ENCODE results near the gene SERPINA1.
A peak's percentile ranks its signal among the peaks of the same experiment; 100 is the strongest.

SERPINA1 gene

GRCh38 chr14:94397289-94398181 is 9.1 kb upstream of the SERPINA1 start:
- no peak for DNase-seq (ENCODE audit: low spot score)

- DNase-seq (ENCODE audit: low spot score), result no peak
Measured at GRCh38 chr14:94396628-94397225, 8.3 kb upstream of the SERPINA1 start.

GRCh38 chr14:94395888-94396574 is 7.6 kb upstream of the SERPINA1 start:
- DNase-seq (ENCODE audit: low spot score), result no peak

- DNase-seq (ENCODE audit: low spot score), result no peak
Measured at GRCh38 chr14:94395282-94395887, 7.0 kb upstream of the SERPINA1 start.

- no peak for DNase-seq (ENCODE audit: low spot score)
Measured at GRCh38 chr14:94394581-94395207, 6.3 kb upstream of the SERPINA1 start.

GRCh38 chr14:94394025-94394493 is 5.7 kb upstream of the SERPINA1 start:
- no peak for DNase-seq (ENCODE audit: low spot score)

GRCh38 chr14:94393474-94393873 is 5.1 kb upstream of the SERPINA1 start:
- no peak for DNase-seq (ENCODE audit: low spot score)

GRCh38 chr14:94392510-94392935 is 4.1 kb upstream of the SERPINA1 start:
- DNase-seq (ENCODE audit: low spot score), result peak; percentile 33

GRCh38 chr14:94391281-94391975 is 3.0 kb upstream of the SERPINA1 start:
- DNase-seq (ENCODE audit: low spot score), result no peak

- no peak for DNase-seq (ENCODE audit: low spot score)
Measured at GRCh38 chr14:94390372-94391086, 2.1 kb upstream of the SERPINA1 start.

GRCh38 chr14:94389731-94390371 is 1.4 kb upstream of the SERPINA1 start:
- no peak for DNase-seq (ENCODE audit: low spot score)

- no peak for DNase-seq (ENCODE audit: low spot score)
Measured at GRCh38 chr14:94389104-94389469, 685 bp upstream of the SERPINA1 start.

GRCh38 chr14:94388027-94388383 is 397 bp downstream of the SERPINA1 start:
- no peak for DNase-seq (ENCODE audit: low spot score)

GRCh38 chr14:94387051-94388026 is 1.1 kb downstream of the SERPINA1 start:
- DNase-seq (ENCODE audit: low spot score), result no peak

GRCh38 chr14:94386085-94387031 is 2.0 kb downstream of the SERPINA1 start:
- DNase-seq (ENCODE audit: low spot score), result no peak

GRCh38 chr14:94385553-94386057 is 2.8 kb downstream of the SERPINA1 start:
- DNase-seq (ENCODE audit: low spot score), result no peak

GRCh38 chr14:94384342-94384741 is 4.1 kb downstream of the SERPINA1 start:
- no peak for DNase-seq (ENCODE audit: low spot score)

GRCh38 chr14:94383777-94384176 is 4.6 kb downstream of the SERPINA1 start:
- no peak for DNase-seq (ENCODE audit: low spot score)
